ENCODE results near the gene CKB.

Gene CKB

GRCh38 chr14:103495854-103496253 is 26.8 kb downstream of the CKB start:
- Histone ChIP-seq H3K27me3 (ENCODE audit: insufficient read depth, poor library complexity, severe bottlenecking) (no peaks in the 10 kb centered on the region), H3K27ac (replicated peaks) (no peak overlapping the region), H3K4me3 (replicated peaks; ENCODE audit: insufficient read depth, low read length) (no peak overlapping the region)
- TF ChIP-seq SPI1 (IDR thresholded peaks at IDR 0.05; ENCODE audit: borderline replicate concordance, low read depth): no peak
- no peak for TF ChIP-seq POLR2AphosphoS5 (IDR thresholded peaks at IDR 0.05; ENCODE audit: low read depth)
- no peak for TF ChIP-seq GABPA (IDR thresholded peaks at IDR 0.05; ENCODE audit: low read depth)
- no peak for TF ChIP-seq REST (IDR thresholded peaks at IDR 0.05; ENCODE audit: insufficient replicate concordance, low read depth)
- no peak for TF ChIP-seq CTCF (IDR thresholded peaks at IDR 0.05; ENCODE audit: insufficient read depth, low read length)
- no peak for DNase-seq (ENCODE audit: low read depth in 1 of 2, low spot score in 1 of 2)

DNA sequence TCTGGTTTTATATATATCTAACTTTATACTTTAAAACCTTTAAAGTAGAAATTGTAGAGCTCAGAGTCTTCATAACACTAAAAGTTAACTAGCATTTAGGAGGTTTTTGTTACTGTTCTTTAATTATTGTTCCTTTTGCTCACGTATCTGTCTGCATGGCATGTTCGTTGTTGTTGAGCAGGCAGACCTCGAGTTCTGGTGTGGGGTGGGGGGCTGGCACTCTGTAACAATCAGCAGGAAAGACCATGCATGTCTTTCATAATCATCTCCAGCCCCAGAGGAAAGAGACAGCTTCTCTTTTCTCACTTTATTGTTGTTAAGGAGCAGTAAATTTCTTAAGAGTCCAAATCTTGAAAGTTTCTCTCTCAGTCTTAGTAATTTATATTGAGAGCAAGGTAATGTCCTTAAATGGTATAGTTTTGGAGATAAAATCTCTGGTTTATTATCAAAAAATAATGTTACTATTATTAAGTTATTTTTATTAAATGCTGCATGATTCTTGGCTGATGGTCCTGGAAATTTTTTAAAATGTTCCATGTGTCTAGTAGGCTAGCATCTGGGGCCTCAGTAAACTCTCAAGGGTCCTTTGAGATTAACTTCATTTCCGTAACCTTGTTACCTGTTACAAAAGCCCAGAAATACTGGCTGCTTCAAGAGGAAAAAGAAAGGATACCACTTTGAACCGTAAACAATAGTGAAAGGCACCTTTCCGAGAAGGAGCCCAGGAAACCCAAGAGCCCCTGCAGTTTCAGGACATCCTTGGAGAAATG is 30.3 kb downstream of the CKB start:
- peak in 1 of 2 experiments; percentile 17 for DNase-seq (ENCODE audit: low read depth in 1 of 2, low spot score in 1 of 2)
- H3K4me3 ChIP-seq (replicated peaks; ENCODE audit: insufficient read depth, low read length): no peak overlapping the region
- TF ChIP-seq POLR2AphosphoS5 (IDR thresholded peaks at IDR 0.05; ENCODE audit: low read depth): no peak
- TF ChIP-seq GABPA (IDR thresholded peaks at IDR 0.05; ENCODE audit: low read depth): no peak
- no peak for TF ChIP-seq REST (IDR thresholded peaks at IDR 0.05; ENCODE audit: insufficient replicate concordance, low read depth)
- no peak for TF ChIP-seq SPI1 (IDR thresholded peaks at IDR 0.05; ENCODE audit: borderline replicate concordance, low read depth)
- peak overlapping the region; percentile 29; the same call in 1 of the 2 replicates for H3K27ac ChIP-seq (replicated peaks)
- H3K27me3 ChIP-seq (ENCODE audit: insufficient read depth, poor library complexity, severe bottlenecking): no peaks in the 10 kb centered on the region

GRCh38 chr14:103491691-103492090 is 30.9 kb downstream of the CKB start:
- Histone ChIP-seq H3K4me3 (replicated peaks; ENCODE audit: insufficient read depth, low read length) (no peak overlapping the region), H3K27me3 (ENCODE audit: insufficient read depth, poor library complexity, severe bottlenecking) (no peaks in the 10 kb centered on the region), H3K27ac (replicated peaks) (peak overlapping the region; percentile 29; the same call in 1 of the 2 replicates)
- TF ChIP-seq SPI1 (IDR thresholded peaks at IDR 0.05; ENCODE audit: borderline replicate concordance, low read depth): no peak
- no peak for TF ChIP-seq CTCF (IDR thresholded peaks at IDR 0.05; ENCODE audit: insufficient read depth, low read length)
- no peak for TF ChIP-seq GABPA (IDR thresholded peaks at IDR 0.05; ENCODE audit: low read depth)
- TF ChIP-seq REST (IDR thresholded peaks at IDR 0.05; ENCODE audit: insufficient replicate concordance, low read depth): no peak
- TF ChIP-seq POLR2AphosphoS5 (IDR thresholded peaks at IDR 0.05; ENCODE audit: low read depth): no peak
- DNase-seq (ENCODE audit: low read depth in 1 of 2, low spot score in 1 of 2): no peak
